Activated CD8-positive, alpha-beta memory T cell treated with anti-CD3 and anti-CD28 coated beads for 36 hours (primary cell): ENCODE data around the gene NTRK1. TPM values are rescaled to one million over a fixed set of nuclear protein-coding genes. Genes with fewer than 3 reads are reported as not detected.
"Not testable (repeated sequence)": the region's sequence is repeated elsewhere in the genome, so short reads cannot be mapped to it uniquely, and the experiment has no call there.

Experiments
- CTCF ChIA-PET: fragments of 350-600 bp; sonication (Branson Sonifier 250); formaldehyde crosslinking; loops from one replicate; lab custom pipeline; 2021; ENCODE audit warnings: antibody characterized with exemption; lab: Charles Lee
- POLR2A ChIA-PET: fragments of 350-600 bp; sonication (Branson Sonifier 250); formaldehyde crosslinking; loops from one replicate; lab custom pipeline; 2021; ENCODE audit warnings: antibody characterized with exemption; lab: Charles Lee
- total RNA-seq, 2 experiments: library from RNA; stranded (reverse); gene quantifications; one replicate each; pipeline ENCODE4 v1.2.3, GENCODE V29; 2021

The NTRK1 gene
- total RNA-seq, 2 experiments from 2014 or later: 3.5 to 3.6 TPM

DNA sequence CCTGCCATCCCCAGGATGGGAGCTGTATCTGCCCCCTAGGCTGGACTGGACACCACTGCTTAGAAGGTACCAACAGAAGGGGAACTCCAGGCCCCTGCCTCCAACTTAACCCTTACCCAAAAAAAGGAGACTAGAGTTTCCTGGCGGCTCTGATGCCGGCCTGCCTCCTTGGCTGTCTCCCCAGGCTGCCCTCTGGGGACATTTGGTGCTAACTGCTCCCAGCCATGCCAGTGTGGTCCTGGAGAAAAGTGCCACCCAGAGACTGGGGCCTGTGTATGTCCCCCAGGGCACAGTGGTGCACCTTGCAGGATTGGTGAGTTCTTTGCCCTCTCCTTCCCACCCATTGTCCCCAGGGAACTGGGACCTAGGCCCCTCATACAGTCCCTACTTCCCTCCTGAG lies 51.6 kb downstream of the NTRK1 start:
- POLR2A ChIA-PET: no interaction called here
- CTCF ChIA-PET: interaction anchor here (1.4 to 2.5 kb wide), 3 partner anchors 8 to 22 kb away, joined by 3 to 17 read pairs (median 11); partner anchors contain the start of gene LRRC71

DNA sequence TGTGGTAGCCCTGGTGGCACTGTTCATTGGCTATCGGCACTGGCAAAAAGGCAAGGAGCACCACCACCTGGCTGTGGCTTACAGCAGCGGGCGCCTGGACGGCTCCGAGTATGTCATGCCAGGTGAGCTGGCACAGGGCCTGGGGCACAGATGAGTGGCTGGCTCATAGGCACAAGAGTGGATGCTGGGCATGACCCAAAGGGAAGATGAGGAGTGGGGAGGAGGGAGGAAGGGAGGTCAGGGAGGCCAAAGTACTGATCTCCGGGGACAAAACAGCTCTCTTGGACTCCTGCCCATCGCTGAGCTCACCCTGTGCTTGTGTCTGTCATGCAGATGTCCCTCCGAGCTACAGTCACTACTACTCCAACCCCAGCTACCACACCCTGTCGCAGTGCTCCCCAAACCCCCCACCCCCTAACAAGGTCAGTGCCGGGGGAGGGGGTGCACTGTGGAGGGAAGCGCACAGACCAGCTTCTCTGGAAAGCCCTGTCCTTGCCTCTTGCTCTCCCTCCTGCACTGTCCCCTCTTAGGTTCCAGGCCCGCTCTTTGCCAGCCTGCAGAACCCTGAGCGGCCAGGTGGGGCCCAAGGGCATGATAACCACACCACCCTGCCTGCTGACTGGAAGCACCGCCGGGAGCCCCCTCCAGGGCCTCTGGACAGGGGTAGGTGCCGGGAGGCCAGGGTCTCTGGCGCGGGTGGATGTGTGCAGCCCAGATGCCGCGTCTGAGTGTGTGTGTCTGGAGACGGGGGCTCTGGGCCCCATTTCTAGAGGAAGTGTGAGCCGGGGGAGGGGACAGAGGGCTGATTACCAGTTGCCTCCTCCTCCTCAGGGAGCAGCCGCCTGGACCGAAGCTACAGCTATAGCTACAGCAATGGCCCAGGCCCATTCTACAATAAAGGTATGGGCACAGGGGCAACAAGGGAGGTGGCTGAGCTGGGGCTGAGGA lies 52.5 kb downstream of the NTRK1 start:
- ChIA-PET CTCF (interaction anchor here (0.6 to 1.3 kb wide), 3 partner anchors 15 to 107 kb away, joined by 3 to 4 read pairs (median 3); no protein-coding TSS in a partner anchor), POLR2A (no interaction called here)

DNA sequence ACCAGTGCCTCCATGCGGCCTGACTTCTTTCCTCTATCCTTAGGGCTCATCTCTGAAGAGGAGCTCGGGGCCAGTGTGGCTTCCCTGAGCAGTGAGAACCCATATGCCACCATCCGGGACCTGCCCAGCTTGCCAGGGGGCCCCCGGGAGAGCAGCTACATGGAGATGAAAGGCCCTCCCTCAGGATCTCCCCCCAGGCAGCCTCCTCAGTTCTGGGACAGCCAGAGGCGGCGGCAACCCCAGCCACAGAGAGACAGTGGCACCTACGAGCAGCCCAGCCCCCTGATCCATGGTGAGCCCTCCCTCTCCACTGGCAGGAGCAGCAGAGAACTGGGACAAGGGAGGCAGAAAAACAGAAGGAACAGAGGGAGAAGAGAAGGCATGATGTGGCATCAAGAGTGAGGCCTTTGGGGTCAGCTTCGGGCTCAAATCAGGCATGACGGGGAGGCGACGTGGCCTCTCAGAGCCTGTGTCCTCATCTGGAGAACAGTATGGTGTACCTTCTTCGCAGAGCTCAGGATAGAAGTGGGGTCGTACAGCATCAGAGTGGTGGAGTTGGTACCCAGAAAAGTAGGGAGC lies 53.2 kb downstream of the NTRK1 start:
- ChIA-PET CTCF (interaction anchor here (0.6 to 1.3 kb wide), 3 partner anchors 14 to 108 kb away, joined by 3 to 4 read pairs (median 3); no protein-coding TSS in a partner anchor), POLR2A (no interaction called here)

DNA sequence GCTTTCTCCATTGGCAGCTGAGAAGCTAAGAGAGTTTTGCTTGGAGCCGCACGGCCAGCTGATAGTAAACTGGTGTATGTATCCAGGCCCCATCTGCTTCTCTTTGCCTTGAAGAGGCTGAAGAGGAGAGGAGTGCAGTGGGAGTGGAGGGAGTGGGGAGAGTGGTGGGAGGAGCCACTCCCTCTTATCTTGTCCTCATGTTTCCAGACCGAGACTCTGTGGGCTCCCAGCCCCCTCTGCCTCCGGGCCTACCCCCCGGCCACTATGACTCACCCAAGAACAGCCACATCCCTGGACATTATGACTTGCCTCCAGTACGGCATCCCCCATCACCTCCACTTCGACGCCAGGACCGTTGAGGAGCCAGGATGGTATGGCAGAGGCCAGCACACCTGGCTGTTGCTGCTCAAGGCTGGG lies 53.8 kb downstream of the NTRK1 start:
- POLR2A ChIA-PET: no interaction called here
- CTCF ChIA-PET: interaction anchor here (1.3 kb wide), 1 partner anchor 13 kb away, joined by 4 read pairs; no protein-coding TSS in a partner anchor

DNA sequence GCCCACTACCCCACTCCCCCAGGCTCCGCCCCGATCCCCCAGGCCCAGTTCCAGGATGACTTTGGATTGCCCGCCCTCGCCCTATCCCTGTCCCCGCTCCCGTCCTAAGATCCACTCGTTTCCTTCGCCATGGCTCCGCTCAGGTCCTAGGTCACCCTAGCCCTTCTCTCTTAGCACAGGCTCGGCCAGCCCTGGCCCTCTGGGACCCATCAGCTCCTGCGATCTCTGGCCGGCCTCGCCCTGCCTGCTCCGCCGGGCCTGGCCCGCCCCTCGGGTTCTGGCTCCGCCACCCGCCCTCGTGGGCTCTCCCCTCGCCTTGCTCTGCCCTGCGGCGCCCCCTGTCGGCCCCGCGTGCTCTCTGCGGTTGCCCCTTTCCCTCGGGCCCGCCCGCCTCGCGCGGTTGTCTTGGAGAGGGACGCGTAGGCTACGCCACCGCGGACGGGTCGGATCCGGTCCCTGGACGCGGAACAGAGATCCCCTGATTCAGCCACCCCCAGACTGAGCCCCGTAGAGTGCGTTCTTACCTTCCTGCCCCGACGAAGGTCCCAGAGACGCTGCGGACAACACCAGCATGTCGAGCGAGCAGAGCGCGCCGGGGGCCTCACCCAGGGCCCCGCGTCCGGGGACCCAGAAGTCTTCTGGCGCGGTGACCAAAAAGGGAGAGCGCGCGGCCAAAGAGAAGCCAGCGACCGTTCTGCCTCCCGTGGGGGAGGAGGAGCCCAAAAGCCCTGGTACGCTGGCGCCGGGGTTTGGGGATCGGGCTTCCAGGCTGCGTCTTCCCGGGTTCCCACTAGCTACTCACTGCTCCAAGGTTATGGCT lies 59.8 kb downstream of the NTRK1 start, which contains the start of gene LRRC71:
Gene LRRC71 (plus strand): TSS at position 400 of the 820 bp plus-strand sequence. CDS start 172 bp downstream, at position 572.
- CTCF ChIA-PET: interaction anchor here (0.6 to 3.6 kb wide), 4 partner anchors 8 to 81 kb away, joined by 3 to 11 read pairs (median 4); no protein-coding TSS in a partner anchor

DNA sequence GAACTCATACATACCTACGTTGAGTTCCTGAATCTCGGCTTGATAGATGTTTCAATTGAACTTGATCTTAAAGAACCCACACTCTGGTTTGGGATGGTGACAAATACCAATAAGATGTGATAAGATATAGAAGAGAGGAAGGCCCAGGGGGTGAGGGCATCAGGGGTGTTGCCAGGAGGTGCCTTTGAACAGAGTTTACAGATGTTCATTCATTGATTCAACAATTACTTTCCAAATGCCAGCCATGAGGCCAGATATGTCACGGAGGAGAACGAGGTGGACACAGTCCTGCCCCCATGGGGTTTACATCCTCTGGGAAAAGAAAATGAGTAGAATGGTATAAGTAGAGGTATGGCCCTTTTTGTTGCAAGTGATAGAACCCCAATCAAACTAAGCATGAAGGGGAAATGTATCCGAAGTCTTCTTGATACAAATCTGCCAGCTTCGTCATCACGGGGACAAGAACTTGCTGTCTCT lies 60.4 kb downstream of the NTRK1 start:
- CTCF ChIA-PET: interaction anchor here (1.5 to 3.6 kb wide), 2 partner anchors 9 to 30 kb away, joined by 3 to 11 read pairs; no protein-coding TSS in a partner anchor
- POLR2A ChIA-PET: no interaction called here

More for the DNA sequence above, 59.8 kb downstream of the NTRK1 start, which contains the start of gene LRRC71:
- POLR2A ChIA-PET: no interaction called here

GRCh38 chr1:156922986-156923669 lies 62.5 kb downstream of the NTRK1 start:
- POLR2A ChIA-PET: no interaction called here
- CTCF ChIA-PET: interaction anchor here (0.7 to 1.3 kb wide), 2 partner anchors 13 to 32 kb away, joined by 3 to 5 read pairs; no protein-coding TSS in a partner anchor

GRCh38 chr1:156923670-156924477 lies 63.2 kb downstream of the NTRK1 start:
- CTCF ChIA-PET: interaction anchor here (0.7 to 1.3 kb wide), 2 partner anchors 14 to 33 kb away, joined by 3 to 5 read pairs; no protein-coding TSS in a partner anchor
- POLR2A ChIA-PET: no interaction called here

DNA sequence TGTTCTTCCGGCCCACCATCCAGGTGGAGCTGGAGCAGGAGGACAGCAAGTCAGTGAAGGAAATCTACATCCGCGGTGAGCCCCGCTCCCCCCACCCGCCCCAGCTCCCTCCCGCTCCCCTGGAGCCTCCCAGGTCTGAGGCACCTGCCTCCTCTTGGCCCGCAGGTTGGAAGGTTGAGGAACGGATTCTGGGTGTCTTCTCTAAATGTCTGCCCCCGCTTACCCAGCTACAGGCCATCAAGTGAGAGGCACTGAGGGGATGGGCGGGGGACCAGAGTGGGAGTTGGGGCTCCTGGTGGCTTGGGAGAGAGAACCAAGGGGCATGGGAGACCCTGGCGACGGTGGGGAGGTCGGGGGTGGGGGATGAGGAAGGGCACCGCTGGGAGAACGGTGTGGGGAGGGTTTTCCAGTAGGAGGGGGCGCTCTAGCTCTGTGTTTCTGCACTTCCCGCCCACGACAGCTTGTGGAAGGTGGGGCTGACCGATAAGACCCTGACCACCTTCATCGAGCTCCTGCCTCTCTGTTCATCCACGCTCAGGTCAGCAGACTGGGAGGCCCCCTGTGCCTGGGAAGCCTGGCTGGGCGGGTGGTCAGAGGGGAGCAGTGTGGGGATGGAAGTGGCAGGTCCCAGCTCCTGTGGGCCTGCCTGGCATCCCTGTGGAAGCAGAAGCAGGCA lies 64.0 kb downstream of the NTRK1 start:
- CTCF ChIA-PET: interaction anchor here (1.3 kb wide), 1 partner anchor 14 kb away, joined by 5 read pairs; no protein-coding TSS in a partner anchor
- POLR2A ChIA-PET: no interaction called here

DNA sequence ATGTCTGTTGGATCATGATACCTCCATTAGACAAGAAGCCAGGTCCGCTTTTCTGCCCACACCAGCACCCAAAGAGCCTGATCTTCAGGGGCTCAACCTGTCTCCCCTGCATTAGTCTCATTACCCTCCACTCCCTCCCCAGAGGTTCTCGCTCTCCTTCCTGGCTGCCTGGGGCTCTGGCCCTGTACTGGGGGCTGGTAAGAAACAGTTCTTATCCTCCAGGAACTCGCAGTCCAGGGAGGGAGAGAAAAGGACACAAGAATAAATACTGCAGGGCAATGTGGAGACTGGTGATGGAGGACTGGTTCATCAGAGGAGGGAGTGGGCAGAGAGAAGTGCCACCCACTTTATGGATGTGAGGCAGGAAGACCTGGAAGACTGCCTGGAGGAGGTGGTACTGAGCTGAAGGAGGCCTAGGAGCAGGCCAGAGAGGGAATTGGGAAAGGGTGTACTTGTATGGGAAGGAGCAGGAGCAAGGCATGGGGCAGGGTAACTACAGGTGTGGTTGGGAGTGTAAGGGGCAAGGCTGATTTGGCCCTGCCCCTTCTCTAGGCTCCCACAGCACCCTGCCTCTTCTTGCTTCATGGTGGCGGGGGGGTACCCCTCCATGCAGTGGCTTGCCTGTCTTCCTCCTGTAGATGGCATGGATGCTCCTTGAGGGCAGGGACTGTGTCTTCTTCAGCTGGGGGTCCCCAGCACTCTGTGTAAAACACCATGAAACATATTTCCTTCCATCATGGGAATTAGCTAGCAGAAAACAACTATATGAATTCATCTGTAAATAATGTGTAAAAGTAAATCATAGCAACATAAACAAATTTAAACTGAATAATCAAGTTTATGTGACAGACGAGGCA lies 64.7 kb downstream of the NTRK1 start:
- CTCF ChIA-PET: interaction anchor here (1.0 to 1.6 kb wide), 2 partner anchors 33 to 36 kb away, joined by 4 to 8 read pairs; no protein-coding TSS in a partner anchor
- POLR2A ChIA-PET: no interaction called here

DNA sequence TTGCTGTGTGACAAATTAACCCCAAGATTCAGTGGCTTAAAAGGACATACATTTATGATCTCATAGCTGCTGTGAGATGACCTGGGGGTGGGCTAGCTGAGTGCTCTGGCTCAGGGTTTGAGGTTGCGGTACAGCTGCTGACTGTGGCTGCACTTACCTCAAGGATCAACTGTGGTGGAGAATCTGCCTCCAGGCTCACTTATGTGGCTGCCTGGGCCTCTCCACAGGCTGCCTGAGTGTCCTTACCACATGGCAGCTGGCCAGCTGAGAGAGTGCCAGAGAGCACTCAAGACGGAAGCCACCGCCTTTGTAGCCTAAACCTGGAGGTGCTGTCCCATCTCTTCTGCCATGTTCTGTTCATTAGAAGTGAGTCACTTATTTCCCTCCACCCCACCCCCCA lies 65.5 kb downstream of the NTRK1 start:
- ChIA-PET CTCF (interaction anchor here (0.8 to 1.6 kb wide), 5 partner anchors 16 to 405 kb away, joined by 3 to 9 read pairs (median 4); no protein-coding TSS in a partner anchor), POLR2A (no interaction called here)

GRCh38 chr1:156926695-156927094 lies 66.0 kb downstream of the NTRK1 start:
- POLR2A ChIA-PET: not testable (repeated sequence)
- CTCF ChIA-PET: interaction anchor here (0.8 to 1.6 kb wide), 6 partner anchors 16 to 405 kb away, joined by 3 to 9 read pairs (median 8); no protein-coding TSS in a partner anchor

GRCh38 chr1:156927215-156928042 lies 66.8 kb downstream of the NTRK1 start:
- CTCF ChIA-PET: interaction anchor here (0.6 to 2.2 kb wide), 16 partner anchors 9 to 406 kb away, joined by 3 to 17 read pairs (median 4); partner anchors contain the start of gene PEAR1

GRCh38 chr1:156928043-156928602 lies 67.5 kb downstream of the NTRK1 start:
- POLR2A ChIA-PET: no interaction called here
- CTCF ChIA-PET: interaction anchor here (0.6 to 2.2 kb wide), 14 partner anchors 8 to 239 kb away, joined by 3 to 17 read pairs (median 4); partner anchors contain the start of gene PEAR1

More at GRCh38 chr1:156927215-156928042, 66.8 kb downstream of the NTRK1 start:
- POLR2A ChIA-PET: no interaction called here
